Activated CD8-positive, alpha-beta memory T cell treated with anti-CD3 and anti-CD28 coated beads for 24 hours (primary cell): ENCODE data around the gene PIK3R1.
A peak's percentile ranks its signal among the peaks of the same experiment; 100 is the strongest.

Source experiments
- DNase-seq: peaks from one replicate; pipeline ENCODE4 v3.0.0-alpha.2; 2020

The PIK3R1 gene

GRCh38 chr5:68215208-68215897 is at the start of gene PIK3R1:
PIK3R1 (plus strand) TSS chr5:68215756; CDS start chr5:68226676, 10,920 bp downstream.
- DNase-seq = peak; percentile 97

GRCh38 chr5:68167195-68167651 is 48.3 kb upstream of the PIK3R1 start:
- no peak for DNase-seq

GRCh38 chr5:68169903-68170302 is 45.7 kb upstream of the PIK3R1 start:
- DNase-seq = no peak

- DNase-seq = no peak
Measured at GRCh38 chr5:68170826-68171558, 44.6 kb upstream of the PIK3R1 start.

- no peak for DNase-seq
Measured at GRCh38 chr5:68172314-68172713, 43.2 kb upstream of the PIK3R1 start.

GRCh38 chr5:68173007-68173406 is 42.5 kb upstream of the PIK3R1 start:
- no peak for DNase-seq

- DNase-seq = no peak
Measured at GRCh38 chr5:68176253-68176652, 39.3 kb upstream of the PIK3R1 start.

- no peak for DNase-seq
Measured at GRCh38 chr5:68176802-68177479, 38.6 kb upstream of the PIK3R1 start.

GRCh38 chr5:68177676-68178075 is 37.9 kb upstream of the PIK3R1 start:
- DNase-seq = no peak

- DNase-seq = no peak
Measured at GRCh38 chr5:68178579-68178978, 37.0 kb upstream of the PIK3R1 start.

- no peak for DNase-seq
Measured at GRCh38 chr5:68180121-68181038, 35.2 kb upstream of the PIK3R1 start.

- no peak for DNase-seq
Measured at GRCh38 chr5:68181039-68181599, 34.4 kb upstream of the PIK3R1 start.

GRCh38 chr5:68182094-68182493 is 33.5 kb upstream of the PIK3R1 start:
- no peak for DNase-seq

GRCh38 chr5:68182534-68182933 is 33.0 kb upstream of the PIK3R1 start:
- DNase-seq = no peak

GRCh38 chr5:68187268-68188055 is 28.1 kb upstream of the PIK3R1 start:
- no peak for DNase-seq

- no peak for DNase-seq
Measured at GRCh38 chr5:68189171-68189570, 26.4 kb upstream of the PIK3R1 start.

GRCh38 chr5:68189613-68190012 is 25.9 kb upstream of the PIK3R1 start:
- no peak for DNase-seq

- DNase-seq = no peak
Measured at GRCh38 chr5:68190619-68191018, 24.9 kb upstream of the PIK3R1 start.

- DNase-seq = no peak
Measured at GRCh38 chr5:68191083-68191791, 24.3 kb upstream of the PIK3R1 start.

GRCh38 chr5:68192679-68193060 is 22.9 kb upstream of the PIK3R1 start:
- DNase-seq = no peak

GRCh38 chr5:68193481-68194036 is 22.0 kb upstream of the PIK3R1 start:
- no peak for DNase-seq
